OCI-LY7 (cell line): ENCODE data around the gene MRNIP. TPM values are rescaled to one million over a fixed set of nuclear protein-coding genes. Genes with fewer than 3 reads are reported as not detected.

ENCODE experiments used
- BruUV-seq: library from RNA; stranded (reverse); fragments of 400-500 nt; replicated peaks from 2 replicates; lab custom pipeline; 2021; lab: Mats Ljungman, UMichigan
- CTCF ChIA-PET: fragments of 300-600 bp; sonication (Branson Sonifier 250); formaldehyde crosslinking; loops from one replicate; lab custom pipeline; 2022; ENCODE audit warnings: antibody characterized with exemption; ENCODE audit not compliant: unreplicated experiment; lab: Charles Lee
- POLR2A ChIA-PET: fragments of 300-600 bp; sonication (Branson Sonifier 250); formaldehyde crosslinking; loops from one replicate; lab custom pipeline; 2022; ENCODE audit warnings: antibody characterized with exemption; lab: Charles Lee
- DNase-seq: peaks from one replicate; pipeline ENCODE4 v3.0.0-alpha.2; 2015; ENCODE audit warnings: low spot score
- H2AFZ ChIP-seq: fragments of 200-600 bp; sonication (generic), shearing (Covaris generic); 2 replicates; pipeline ENCODE4 v1.6.1; 2014; ENCODE audit warnings: mild to moderate bottlenecking, antibody characterized with exemption, low read length, moderate library complexity
- H3K27ac ChIP-seq: fragments of 200-600 bp; sonication (generic); 2 replicates; pipeline ENCODE4 v1.5.1; 2014; ENCODE audit warnings: mixed run types, low read depth, mild to moderate bottlenecking, moderate library complexity, low read length, inconsistent platforms; ENCODE audit not compliant: poor library complexity, severe bottlenecking
- H3K36me3 ChIP-seq: fragments of 200-600 bp; sonication (generic); 2 replicates; pipeline ENCODE4 v1.6.1; 2014; ENCODE audit warnings: mild to moderate bottlenecking, antibody characterized with exemption, low read length, moderate library complexity, mixed read lengths; ENCODE audit not compliant: insufficient read depth
- H3K4me1 ChIP-seq: fragments of 200-600 bp; sonication (generic); 2 replicates; pipeline ENCODE4 v1.5.1; 2014; ENCODE audit warnings: mild to moderate bottlenecking, low read length; ENCODE audit not compliant: insufficient read depth, poor library complexity, severe bottlenecking
- H3K4me2 ChIP-seq: fragments of 200-600 bp; sonication (generic); 2 replicates; pipeline ENCODE4 v1.6.1; 2014; ENCODE audit warnings: mild to moderate bottlenecking, low read length
- H3K4me3 ChIP-seq: fragments of 200-600 bp; sonication (generic); 2 replicates; pipeline ENCODE4 v1.5.1; 2014; ENCODE audit warnings: mild to moderate bottlenecking, low read depth, low read length; ENCODE audit not compliant: poor library complexity, severe bottlenecking
- H3K79me2 ChIP-seq: fragments of 200-600 bp; sonication (generic); 2 replicates; pipeline ENCODE4 v1.6.1; 2016; ENCODE audit warnings: low read depth, mild to moderate bottlenecking, low read length, moderate library complexity, mixed read lengths; ENCODE audit not compliant: insufficient read depth
- H3K9me2 ChIP-seq: fragments of 200-600 bp; sonication (generic); 2 replicates; pipeline ENCODE4 v1.6.1; 2016; ENCODE audit warnings: mild to moderate bottlenecking, low read length, mixed read lengths; ENCODE audit not compliant: insufficient read depth
- H3K9me3 ChIP-seq: fragments of 200-600 bp; sonication (generic); 2 replicates; pipeline ENCODE4 v1.6.1; 2014; ENCODE audit warnings: mild to moderate bottlenecking, mixed run types, low read length, mixed read lengths
- H4K20me1 ChIP-seq: fragments of 200-600 bp; sonication (generic); 2 replicates; pipeline ENCODE4 v1.6.1; 2014; ENCODE audit warnings: mild to moderate bottlenecking, antibody characterized with exemption, low read length, moderate library complexity, mixed read lengths; ENCODE audit not compliant: insufficient read depth
- EZH2phosphoT487 ChIP-seq: fragments of 200-600 bp; sonication (generic); IDR thresholded peaks from 2 replicates; pipeline ENCODE4 v1.6.1; 2018; ENCODE audit warnings: low read depth, borderline replicate concordance, mild to moderate bottlenecking, mixed run types, antibody characterized with exemption, low read length, moderate library complexity, mixed read lengths
- intact Hi-C: fragments of 100-400 bp; cut with micrococcal nuclease; formaldehyde crosslinking; loops from one replicate; pipeline ENCODE4 v1.10.0; 2022; ENCODE audit not compliant: unreplicated experiment
- total RNA-seq, 2 experiments: library from RNA; depleted of rRNA in 1 of 2; stranded (reverse); fragments of >200 nt in 1 of 2; shearing (Covaris generic) in 1 of 2; gene quantifications; 2 replicates each; pipeline ENCODE4 v1.2.3, GENCODE V29; 2014 to 2022
- TF ChIP-seq, protein P1 (sequence below): fragments of 200-600 bp; sonication (generic); conservative IDR thresholded peaks from 2 replicates; pipeline ENCODE4 v1.5.1; 2014; ENCODE audit warnings: mild to moderate bottlenecking, antibody characterized with exemption, low read length, moderate library complexity, mixed read lengths

Gene MRNIP
- total RNA-seq, 2 experiments from 2014 or later: 70.5 to 78.7 TPM

DNA sequence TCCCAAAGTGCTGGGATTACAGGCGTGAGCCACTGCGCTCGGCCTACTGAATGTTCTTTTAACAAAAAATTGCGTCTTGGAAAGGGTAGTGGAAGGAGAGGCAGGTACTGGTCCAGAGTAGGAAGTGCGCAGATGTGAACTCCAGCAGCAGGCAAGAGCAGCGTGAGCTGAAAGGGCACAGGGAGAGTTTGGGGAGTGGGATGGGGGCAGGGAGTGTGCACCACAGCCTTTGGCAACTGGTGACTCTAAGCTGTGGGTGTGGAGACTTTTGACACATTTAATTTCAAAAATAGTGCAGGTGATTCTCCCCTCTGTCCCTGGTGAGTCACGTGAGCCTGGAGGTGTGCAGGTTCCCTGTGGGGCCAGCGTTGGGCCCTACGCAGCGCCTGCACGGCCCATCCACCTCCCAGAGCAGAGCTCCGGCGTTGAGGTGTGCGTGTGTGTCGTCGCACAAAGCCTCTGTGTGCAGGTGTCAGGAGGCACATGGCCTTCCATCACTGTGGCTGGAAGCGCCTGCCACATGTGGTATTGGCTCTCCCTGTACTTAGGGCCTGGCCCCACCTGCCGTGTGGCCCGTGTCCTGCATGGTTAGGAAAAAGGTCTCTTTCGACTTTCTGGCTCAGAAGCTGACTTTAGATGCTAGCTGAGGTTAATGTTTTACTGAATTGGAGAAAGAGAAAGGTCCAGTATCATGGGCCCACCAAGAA is 26.4 kb downstream of the MRNIP start:
- Histone ChIP-seq H3K27ac (no peak overlapping the region), H2AFZ (no peak overlapping the region), H4K20me1 (no peaks in the 10 kb centered on the region), H3K9me2 (no peaks in the 10 kb centered on the region), H3K4me3 (no peak overlapping the region), H3K4me2 (no peak overlapping the region), H3K4me1 (no peaks in the 10 kb centered on the region), H3K9me3 (no peaks in the 10 kb centered on the region), H3K79me2 (no peaks in the 10 kb centered on the region), H3K36me3 (peaks cover 85% of the 10 kb centered on the region)
- intact Hi-C loops: no loop called here
- TF ChIP-seq, protein P1, sequence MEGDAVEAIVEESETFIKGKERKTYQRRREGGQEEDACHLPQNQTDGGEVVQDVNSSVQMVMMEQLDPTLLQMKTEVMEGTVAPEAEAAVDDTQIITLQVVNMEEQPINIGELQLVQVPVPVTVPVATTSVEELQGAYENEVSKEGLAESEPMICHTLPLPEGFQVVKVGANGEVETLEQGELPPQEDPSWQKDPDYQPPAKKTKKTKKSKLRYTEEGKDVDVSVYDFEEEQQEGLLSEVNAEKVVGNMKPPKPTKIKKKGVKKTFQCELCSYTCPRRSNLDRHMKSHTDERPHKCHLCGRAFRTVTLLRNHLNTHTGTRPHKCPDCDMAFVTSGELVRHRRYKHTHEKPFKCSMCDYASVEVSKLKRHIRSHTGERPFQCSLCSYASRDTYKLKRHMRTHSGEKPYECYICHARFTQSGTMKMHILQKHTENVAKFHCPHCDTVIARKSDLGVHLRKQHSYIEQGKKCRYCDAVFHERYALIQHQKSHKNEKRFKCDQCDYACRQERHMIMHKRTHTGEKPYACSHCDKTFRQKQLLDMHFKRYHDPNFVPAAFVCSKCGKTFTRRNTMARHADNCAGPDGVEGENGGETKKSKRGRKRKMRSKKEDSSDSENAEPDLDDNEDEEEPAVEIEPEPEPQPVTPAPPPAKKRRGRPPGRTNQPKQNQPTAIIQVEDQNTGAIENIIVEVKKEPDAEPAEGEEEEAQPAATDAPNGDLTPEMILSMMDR: no peak
- TF ChIP-seq EZH2phosphoT487: no peak
- ChIA-PET POLR2A (no interaction called here), CTCF (no interaction called here)
- DNase-seq: no peak
- no TSS peak for BruUV-seq

DNA sequence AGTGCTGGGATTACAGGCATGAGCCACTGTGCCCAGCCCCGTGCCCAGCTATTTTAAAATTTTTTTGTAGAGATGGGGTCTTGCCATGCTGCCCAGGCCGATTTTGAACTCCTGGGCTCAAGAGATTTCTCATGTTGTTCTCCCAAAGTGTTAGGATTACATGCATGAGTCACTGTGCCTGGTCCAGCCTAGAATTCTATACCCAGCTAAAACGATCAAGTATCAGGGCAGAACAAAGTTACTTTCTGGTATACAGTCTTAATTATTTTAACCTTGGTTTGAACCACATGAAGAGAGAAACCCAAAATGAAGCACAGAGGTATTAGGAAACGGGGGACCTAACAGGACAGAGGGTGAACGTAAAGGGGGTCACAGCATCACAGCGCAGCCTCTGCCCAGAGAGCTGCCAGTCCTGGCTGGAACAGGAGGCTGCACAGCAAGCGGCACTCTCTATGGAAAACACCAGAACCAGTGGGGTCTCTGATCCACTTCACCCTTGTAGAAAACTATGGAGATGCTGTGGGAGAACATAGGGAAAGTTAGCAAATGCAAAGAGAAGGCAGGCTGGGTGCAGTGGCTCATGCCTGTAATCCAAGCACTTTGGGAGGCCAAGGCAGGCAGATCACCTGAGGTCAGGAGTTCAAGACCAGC is 27.7 kb downstream of the MRNIP start:
- no peak overlapping the region for H3K4me3 ChIP-seq
- no peaks in the 10 kb centered on the region for H3K9me2 ChIP-seq
- H3K4me1 ChIP-seq: no peaks in the 10 kb centered on the region
- intact Hi-C loops: no loop called here
- H4K20me1 ChIP-seq: no peaks in the 10 kb centered on the region
- no TSS peak for BruUV-seq
- DNase-seq: no peak
- H3K4me2 ChIP-seq: no peak overlapping the region
- CTCF ChIA-PET: no interaction called here
- POLR2A ChIA-PET: no interaction called here
- TF ChIP-seq, protein P1: no peak
- TF ChIP-seq EZH2phosphoT487: no peak
- H3K36me3 ChIP-seq: peaks cover 84% of the 10 kb centered on the region
- no peak overlapping the region for H3K27ac ChIP-seq
- no peaks in the 10 kb centered on the region for H3K79me2 ChIP-seq
- no peaks in the 10 kb centered on the region for H3K9me3 ChIP-seq
- H2AFZ ChIP-seq: no peak overlapping the region
